Measurements from ENCODE around the gene VWA8. TPM values are rescaled to one million over a fixed set of nuclear protein-coding genes. Genes with fewer than 3 reads are reported as not detected.

The VWA8 gene
- total and polyA plus RNA-seq, 2 of the 8 experiments (the other 6 are each of a cell fraction or from before 2014, with no cell fraction given): 5.9 to 19.6 TPM

DNA sequence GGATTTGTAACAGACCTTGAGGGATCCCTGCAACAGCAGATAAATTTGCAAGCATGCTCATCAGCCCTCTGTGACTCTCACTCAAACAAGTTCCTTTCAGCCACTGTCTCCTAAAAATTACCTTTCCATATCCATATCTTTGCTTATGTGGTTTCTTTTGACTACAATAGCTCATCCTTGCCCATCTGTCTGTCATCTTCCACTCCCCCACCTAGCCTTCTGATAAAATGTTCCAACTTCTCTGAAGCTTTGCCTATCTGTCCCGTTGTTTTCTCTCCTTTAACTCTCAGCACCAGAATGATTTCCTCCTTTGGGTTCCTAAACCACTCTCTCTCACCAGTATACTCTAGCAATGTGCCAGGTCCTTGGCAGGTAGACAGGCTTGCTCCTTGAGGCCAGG, 194.5 kb downstream of the VWA8 start:
- 100% methylated on average over 1 of the region's 1 CpG; no CpG with 5 or more reads in 1 of the 2 experiments for WGBS, 2 experiments (ENCODE audit: extremely low coverage in 1 of 2, insufficient coverage in 1 of 2, insufficient read length in 1 of 2, insufficient replicate concordance in 2 of 2, low coverage in 1 of 2, low lambda C conversion rate in 2 of 2, missing lambda C conversion rate in 1 of 2)
- H3K36me3 ChIP-seq (ENCODE audit: control insufficient read depth in 2 of 4, insufficient read depth in 4 of 4, low read length in 3 of 4): no peaks in the 10 kb centered on the region; a peak in 1 of 8 replicates
- no peak overlapping the region for H4K5ac ChIP-seq (ENCODE audit: insufficient read length, low read depth, low read length)

More for the DNA sequence above, 194.5 kb downstream of the VWA8 start:
- Histone ChIP-seq H3K9me3 (ENCODE audit: insufficient read depth in 2 of 2, low read depth in 1 of 2, low read length in 1 of 2) (no peaks in the 10 kb centered on the region), H4K20me1 (replicated peaks in 1 of 2; ENCODE audit: control insufficient read depth in 1 of 2, insufficient read depth in 2 of 2, low read length in 2 of 2) (no peaks in the 10 kb centered on the region), H3K4me2 (ENCODE audit: insufficient read depth in 1 of 2, low read depth in 2 of 2, low read length in 2 of 2) (no peak overlapping the region), H2BK5ac (ENCODE audit: low read depth, low read length) (no peak overlapping the region), H4K91ac (replicated peaks; ENCODE audit: insufficient read length, low read length) (no peak overlapping the region), H3K4me3 (ENCODE audit: extremely low read depth in 1 of 4, insufficient read depth in 2 of 4, low read depth in 3 of 4, low read length in 4 of 4) (no peak overlapping the region), H3K79me1 (ENCODE audit: low read depth, low read length) (no peaks in the 10 kb centered on the region), H3K18ac (ENCODE audit: extremely low read depth, low read length) (no peak overlapping the region), H3K23ac (ENCODE audit: insufficient read length) (no peak overlapping the region), H3K56ac (replicated peaks; ENCODE audit: insufficient read length, low read depth, low read length) (no peak overlapping the region), H2BK15ac (ENCODE audit: low read length) (no peak overlapping the region), H3K23me2 (ENCODE audit: low read depth, low read length) (no peaks in the 10 kb centered on the region), H3K4me1 (replicated peaks in 1 of 4; ENCODE audit: control insufficient read depth in 3 of 4, insufficient read depth in 4 of 4, low read length in 3 of 4) (no peaks in the 10 kb centered on the region; a peak in 1 of 7 replicates), H3K27me3 (replicated peaks in 1 of 4; ENCODE audit: control insufficient read depth in 3 of 4, extremely low read depth in 1 of 4, insufficient read depth in 3 of 4, low read length in 3 of 4) (no peaks in the 10 kb centered on the region), H3K79me2 (ENCODE audit: control insufficient read depth in 1 of 2, insufficient read depth in 2 of 2, low read length in 2 of 2) (no peaks in the 10 kb centered on the region), H2BK20ac (ENCODE audit: low read length) (no peak overlapping the region), H3K4ac (replicated peaks; ENCODE audit: insufficient read length, low read depth, low read length) (no peak overlapping the region), H2AK5ac (ENCODE audit: low read depth, low read length) (no peak overlapping the region), H3K9ac (replicated peaks in 1 of 4; ENCODE audit: extremely low read depth in 1 of 4, low read depth in 3 of 4, low read length in 3 of 4) (no peak overlapping the region), H4K8ac (ENCODE audit: extremely low read depth, insufficient read depth, low read length) (no peak overlapping the region), H2AFZ (ENCODE audit: low read length) (no peak overlapping the region), H2BK120ac (replicated peaks; ENCODE audit: low read depth, low read length) (no peak overlapping the region), H3K14ac (ENCODE audit: insufficient read length) (no peak overlapping the region), H3K27ac (ENCODE audit: low read depth, low read length) (no peak overlapping the region), H2BK12ac (ENCODE audit: low read depth, low read length) (no peak overlapping the region)
- FAIRE-seq: no peak
- no peak for DNase-seq (ENCODE audit: low read depth in 1 of 2, low spot score in 2 of 2)
- ChIA-PET CTCF (ENCODE audit: partially characterized antibody) (interaction anchor here (1.6 kb wide), 1 partner anchor 16 kb away, joined by 5 read pairs; no protein-coding TSS in a partner anchor), POLR2A (ENCODE audit: partially characterized antibody) (no interaction called here)
- TF ChIP-seq JUN (IDR thresholded peaks at IDR 0.05; ENCODE audit: low read depth, low read length) (no peak), JUND (IDR thresholded peaks at IDR 0.05; ENCODE audit: low read length) (no peak), SP2 (IDR thresholded peaks at IDR 0.05; ENCODE audit: low read length) (no peak), RNF2 (IDR thresholded peaks at IDR 0.05; ENCODE audit: borderline replicate concordance, low read depth, low read length, missing control alignments, poor library complexity, severe bottlenecking) (no peak), CTBP2 (IDR thresholded peaks at IDR 0.05; ENCODE audit: borderline replicate concordance, insufficient read depth, insufficient read length, low read length) (no peak), TAF1 (IDR thresholded peaks at IDR 0.05; ENCODE audit: low read depth, low read length) (no peak)
